ENCODE data around the gene AOPEP.

DNA sequence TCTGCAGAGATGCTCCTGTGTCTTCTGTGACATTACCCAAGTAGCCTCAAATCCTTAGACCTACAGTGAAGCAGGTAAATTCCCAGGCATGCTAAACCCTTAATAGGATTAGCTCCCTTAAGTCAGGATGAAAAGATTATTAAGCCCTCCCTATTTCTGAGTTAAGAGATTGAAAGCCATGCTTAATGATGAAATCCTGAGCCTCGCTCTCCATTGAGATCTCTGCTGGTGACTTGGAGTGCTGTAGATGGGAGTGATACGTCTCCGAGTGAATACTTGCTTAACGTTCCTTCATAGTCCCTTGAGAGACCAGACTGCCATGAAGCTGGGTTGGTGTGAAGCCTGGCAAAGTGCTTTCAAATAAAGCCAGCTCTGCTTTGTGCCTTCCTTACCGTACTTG lies 34.2 kb downstream of the AOPEP start:
- TF ChIP-seq, protein P1, sequence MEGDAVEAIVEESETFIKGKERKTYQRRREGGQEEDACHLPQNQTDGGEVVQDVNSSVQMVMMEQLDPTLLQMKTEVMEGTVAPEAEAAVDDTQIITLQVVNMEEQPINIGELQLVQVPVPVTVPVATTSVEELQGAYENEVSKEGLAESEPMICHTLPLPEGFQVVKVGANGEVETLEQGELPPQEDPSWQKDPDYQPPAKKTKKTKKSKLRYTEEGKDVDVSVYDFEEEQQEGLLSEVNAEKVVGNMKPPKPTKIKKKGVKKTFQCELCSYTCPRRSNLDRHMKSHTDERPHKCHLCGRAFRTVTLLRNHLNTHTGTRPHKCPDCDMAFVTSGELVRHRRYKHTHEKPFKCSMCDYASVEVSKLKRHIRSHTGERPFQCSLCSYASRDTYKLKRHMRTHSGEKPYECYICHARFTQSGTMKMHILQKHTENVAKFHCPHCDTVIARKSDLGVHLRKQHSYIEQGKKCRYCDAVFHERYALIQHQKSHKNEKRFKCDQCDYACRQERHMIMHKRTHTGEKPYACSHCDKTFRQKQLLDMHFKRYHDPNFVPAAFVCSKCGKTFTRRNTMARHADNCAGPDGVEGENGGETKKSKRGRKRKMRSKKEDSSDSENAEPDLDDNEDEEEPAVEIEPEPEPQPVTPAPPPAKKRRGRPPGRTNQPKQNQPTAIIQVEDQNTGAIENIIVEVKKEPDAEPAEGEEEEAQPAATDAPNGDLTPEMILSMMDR (conservative IDR thresholded peaks at IDR 0.05 in 1 of 2, IDR thresholded peaks at IDR 0.05 in 1 of 2; ENCODE audit: low read depth in 1 of 2, low read length in 2 of 2): no peak
- TF ChIP-seq EZH2 (IDR thresholded peaks at IDR 0.05; ENCODE audit: low read length, missing control alignments): no peak
